Progenitor cell of endocrine pancreas (in vitro differentiated cells): ENCODE measurements around the gene FLNC. TPM values are rescaled to one million over a fixed set of nuclear protein-coding genes. Genes with fewer than 3 reads are reported as not detected.

ENCODE experiments used
- DNase-seq: peaks from one replicate; pipeline ENCODE4 v3.0.0; 2021; ENCODE audit warnings: low spot score; ENCODE audit not compliant: unreplicated experiment
- H3K27ac Mint-ChIP-seq: 2 replicates; pipeline ENCODE4 v1.8.0; 2021; ENCODE audit warnings: mild to moderate bottlenecking, moderate library complexity, mixed read lengths
- H3K27me3 Mint-ChIP-seq: 2 replicates; pipeline ENCODE4 v1.8.0; 2021; ENCODE audit warnings: mixed read lengths
- H3K36me3 Mint-ChIP-seq: 2 replicates; pipeline ENCODE4 v1.8.0; 2022; ENCODE audit warnings: mixed read lengths; ENCODE audit not compliant: insufficient read depth
- H3K4me1 Mint-ChIP-seq: 2 replicates; pipeline ENCODE4 v1.8.0; 2021; ENCODE audit warnings: low read depth, mixed read lengths
- H3K4me3 Mint-ChIP-seq: 2 replicates; pipeline ENCODE4 v1.8.0; 2021; ENCODE audit warnings: low read depth, mild to moderate bottlenecking, moderate library complexity, mixed read lengths
- H3K9me3 Mint-ChIP-seq: 2 replicates; pipeline ENCODE4 v1.8.0; 2021; ENCODE audit warnings: low read depth, mixed read lengths
- CTCF ChIP-seq: fragments of 200-600 bp; sonication (generic); IDR thresholded peaks from one replicate; pipeline ENCODE4 v1.5.0; 2021; ENCODE audit warnings: antibody characterized with exemption, mild to moderate bottlenecking; ENCODE audit not compliant: unreplicated experiment
- total RNA-seq: library from RNA; stranded (reverse); gene quantifications from 2 replicates; pipeline ENCODE4 v1.2.1, GENCODE V29; 2021

The FLNC gene
- total RNA-seq, 1 donor from 2014 or later: 6.9 TPM

GRCh38 chr7:128883622-128884448, 53.6 kb downstream of the FLNC start:
- H3K27me3 Mint-ChIP-seq: no peaks in the 10 kb centered on the region
- TF ChIP-seq CTCF: peak; percentile 84
- H3K4me1 Mint-ChIP-seq: no peaks in the 10 kb centered on the region
- no peak overlapping the region for H3K4me3 Mint-ChIP-seq
- no peaks in the 10 kb centered on the region for H3K9me3 Mint-ChIP-seq
- no peaks in the 10 kb centered on the region for H3K36me3 Mint-ChIP-seq
- peak; percentile 65 for DNase-seq
- H3K27ac Mint-ChIP-seq: peak overlapping the region; percentile 36

- H3K4me1 Mint-ChIP-seq: no peaks in the 10 kb centered on the region
- no peak for TF ChIP-seq CTCF
- no peak for DNase-seq
- H3K4me3 Mint-ChIP-seq: no peak overlapping the region
- peak overlapping the region; percentile 36 for H3K27ac Mint-ChIP-seq
- H3K36me3 Mint-ChIP-seq: no peaks in the 10 kb centered on the region
- H3K9me3 Mint-ChIP-seq: no peaks in the 10 kb centered on the region
- H3K27me3 Mint-ChIP-seq: peaks cover 3% of the 10 kb centered on the region
Observed at GRCh38 chr7:128884561-128885369, 54.6 kb downstream of the FLNC start.

- Mint-ChIP-seq H3K36me3 (no peaks in the 10 kb centered on the region), H3K9me3 (no peaks in the 10 kb centered on the region), H3K4me3 (no peak overlapping the region), H3K27me3 (peaks cover 8% of the 10 kb centered on the region), H3K27ac (no peak overlapping the region), H3K4me1 (no peaks in the 10 kb centered on the region)
- no peak for TF ChIP-seq CTCF
- DNase-seq: no peak
Observed at GRCh38 chr7:128885370-128886187, 55.4 kb downstream of the FLNC start.

- no peaks in the 10 kb centered on the region for H3K4me1 Mint-ChIP-seq
- no peak overlapping the region for H3K27ac Mint-ChIP-seq
- no peaks in the 10 kb centered on the region for H3K9me3 Mint-ChIP-seq
Observed at GRCh38 chr7:128886391-128887168, 56.4 kb downstream of the FLNC start.

More at GRCh38 chr7:128886391-128887168, 56.4 kb downstream of the FLNC start:
- no peaks in the 10 kb centered on the region for H3K36me3 Mint-ChIP-seq
- no peak for DNase-seq
- H3K27me3 Mint-ChIP-seq: peaks cover 8% of the 10 kb centered on the region
- H3K4me3 Mint-ChIP-seq: no peak overlapping the region
- TF ChIP-seq CTCF: no peak
